Measurements from ENCODE around the gene DUSP10.

DNA sequence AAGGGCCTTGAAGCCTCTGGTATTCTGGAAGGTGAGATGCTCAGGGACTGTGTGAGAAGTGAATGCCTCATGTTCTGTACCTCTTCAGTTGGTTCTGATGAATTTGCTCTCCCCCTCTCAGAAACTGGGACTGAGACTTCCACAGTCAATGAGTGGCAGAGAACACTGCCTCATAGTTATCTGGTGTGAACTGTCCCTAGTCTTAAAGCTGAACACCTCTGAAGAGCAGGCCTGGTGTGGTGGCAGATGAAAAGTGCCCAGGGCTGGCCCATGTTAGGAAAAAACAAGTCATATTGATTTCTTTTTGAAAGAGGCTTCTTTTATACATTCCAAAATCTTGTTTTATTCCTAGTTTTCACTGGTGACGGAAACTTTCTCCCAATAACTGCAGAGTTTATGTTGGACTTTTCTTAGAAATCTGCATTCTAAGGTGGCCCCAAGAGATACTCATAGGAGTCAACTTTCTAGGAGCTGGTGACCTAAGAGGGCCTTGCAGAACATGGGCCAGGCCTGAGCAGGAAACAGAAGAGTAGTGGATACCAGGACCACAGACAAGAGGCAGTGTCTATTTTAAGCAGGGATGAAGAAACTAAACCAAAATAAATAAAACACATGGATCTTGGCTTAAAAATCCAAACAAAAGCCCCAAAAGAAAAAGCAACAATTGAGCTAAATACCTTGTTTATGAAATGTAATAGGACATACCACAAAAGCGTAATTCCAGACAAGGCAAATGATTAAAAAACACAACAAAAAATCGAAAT lies 19.5 kb downstream of the DUSP10 start:
- TF ChIP-seq, protein P1, sequence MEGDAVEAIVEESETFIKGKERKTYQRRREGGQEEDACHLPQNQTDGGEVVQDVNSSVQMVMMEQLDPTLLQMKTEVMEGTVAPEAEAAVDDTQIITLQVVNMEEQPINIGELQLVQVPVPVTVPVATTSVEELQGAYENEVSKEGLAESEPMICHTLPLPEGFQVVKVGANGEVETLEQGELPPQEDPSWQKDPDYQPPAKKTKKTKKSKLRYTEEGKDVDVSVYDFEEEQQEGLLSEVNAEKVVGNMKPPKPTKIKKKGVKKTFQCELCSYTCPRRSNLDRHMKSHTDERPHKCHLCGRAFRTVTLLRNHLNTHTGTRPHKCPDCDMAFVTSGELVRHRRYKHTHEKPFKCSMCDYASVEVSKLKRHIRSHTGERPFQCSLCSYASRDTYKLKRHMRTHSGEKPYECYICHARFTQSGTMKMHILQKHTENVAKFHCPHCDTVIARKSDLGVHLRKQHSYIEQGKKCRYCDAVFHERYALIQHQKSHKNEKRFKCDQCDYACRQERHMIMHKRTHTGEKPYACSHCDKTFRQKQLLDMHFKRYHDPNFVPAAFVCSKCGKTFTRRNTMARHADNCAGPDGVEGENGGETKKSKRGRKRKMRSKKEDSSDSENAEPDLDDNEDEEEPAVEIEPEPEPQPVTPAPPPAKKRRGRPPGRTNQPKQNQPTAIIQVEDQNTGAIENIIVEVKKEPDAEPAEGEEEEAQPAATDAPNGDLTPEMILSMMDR (IDR thresholded peaks at IDR 0.05 in 4 of 5, conservative IDR thresholded peaks at IDR 0.05 in 1 of 5): no peak
- no peak for TF ChIP-seq POLR2A (IDR thresholded peaks at IDR 0.05)
